22Rv1 (cell line): ENCODE results near the gene PWWP2A.

Experiments
- CTCF ChIP-seq: fragments of 450-650 bp; IDR thresholded peaks from 2 replicates; pipeline ENCODE4 v1.5.1; 2017; ENCODE audit warnings: mild to moderate bottlenecking
- ZFX ChIP-seq: fragments of 450-650 bp; IDR thresholded peaks from 2 replicates; pipeline ENCODE4 v1.6.1; 2017; ENCODE audit warnings: antibody characterized with exemption, borderline replicate concordance

- no peak for TF ChIP-seq CTCF
- no peak for TF ChIP-seq ZFX
These were observed 31.8 kb upstream of the PWWP2A start for GRCh38 chr5:160151017-160151416.
